Hematopoietic multipotent progenitor cell treated with erythropoietin and hydrocortisone succinate and interleukin-3 and kit ligand, for 6 days (in vitro differentiated cells): Measurements from ENCODE around the gene CCDC24.

Experiments
- DNase-seq: peaks from one replicate; pipeline ENCODE4 v3.0.0-alpha.2; 2015

The CCDC24 gene

GRCh38 chr1:43981135-43981491, 10.3 kb upstream of the CCDC24 start:
- no peak for DNase-seq

DNA sequence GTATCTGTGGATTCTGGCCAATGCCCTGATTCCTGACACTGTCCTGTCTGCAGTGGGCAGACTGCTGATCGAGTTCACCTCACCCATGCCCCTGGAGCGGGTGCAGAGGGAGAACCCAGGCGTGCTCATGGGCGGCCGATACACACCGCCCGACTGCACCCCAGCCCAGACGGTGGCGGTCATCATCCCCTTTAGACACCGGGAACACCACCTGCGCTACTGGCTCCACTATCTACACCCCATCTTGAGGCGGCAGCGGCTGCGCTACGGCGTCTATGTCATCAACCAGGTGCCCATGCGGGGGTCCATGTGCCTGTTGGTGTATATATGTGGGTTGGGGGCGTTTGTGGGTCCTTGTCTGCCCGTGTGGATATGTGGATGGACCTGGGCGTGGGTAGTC, 9.8 kb upstream of the CCDC24 start:
- DNase-seq = no peak

- no peak for DNase-seq
These were observed 9.2 kb upstream of the CCDC24 start for GRCh38 chr1:43982241-43982640.

DNA sequence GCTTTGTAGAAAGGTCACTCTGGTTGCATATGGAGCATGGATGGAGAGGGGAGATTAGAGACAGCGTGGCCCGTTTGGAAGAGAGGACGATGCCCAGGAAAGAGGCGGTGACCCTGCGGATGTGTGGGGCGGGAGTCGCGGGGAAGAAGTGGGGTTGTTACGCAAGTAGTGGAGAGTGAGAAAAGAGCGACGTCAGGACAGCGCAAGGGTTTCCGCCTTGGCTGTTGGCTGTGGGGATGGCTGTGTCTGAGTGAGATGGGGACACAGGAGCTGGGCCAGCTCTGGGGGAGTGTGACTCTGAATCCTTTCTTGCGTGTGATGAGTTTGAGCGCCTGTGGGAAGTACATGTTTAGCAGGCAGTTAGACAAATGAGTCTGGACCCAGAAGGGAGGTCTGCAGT, 8.6 kb upstream of the CCDC24 start:
- DNase-seq = no peak

- no peak for DNase-seq
These were observed 8.0 kb upstream of the CCDC24 start for GRCh38 chr1:43983253-43983899.

DNA sequence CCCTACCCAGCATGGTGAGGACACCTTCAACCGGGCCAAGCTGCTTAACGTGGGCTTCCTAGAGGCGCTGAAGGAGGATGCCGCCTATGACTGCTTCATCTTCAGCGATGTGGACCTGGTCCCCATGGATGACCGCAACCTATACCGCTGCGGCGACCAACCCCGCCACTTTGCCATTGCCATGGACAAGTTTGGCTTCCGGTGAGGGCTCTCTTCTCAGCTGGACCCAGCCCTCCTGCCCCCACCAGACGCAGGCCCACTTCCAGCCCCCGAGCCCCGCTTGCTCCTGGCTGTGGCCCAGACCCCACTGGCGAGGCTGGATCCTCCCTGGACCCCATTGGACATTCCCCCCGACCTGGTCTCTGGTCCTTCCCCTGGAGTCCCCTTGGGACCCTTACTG, 6.5 kb upstream of the CCDC24 start:
- DNase-seq = no peak

DNA sequence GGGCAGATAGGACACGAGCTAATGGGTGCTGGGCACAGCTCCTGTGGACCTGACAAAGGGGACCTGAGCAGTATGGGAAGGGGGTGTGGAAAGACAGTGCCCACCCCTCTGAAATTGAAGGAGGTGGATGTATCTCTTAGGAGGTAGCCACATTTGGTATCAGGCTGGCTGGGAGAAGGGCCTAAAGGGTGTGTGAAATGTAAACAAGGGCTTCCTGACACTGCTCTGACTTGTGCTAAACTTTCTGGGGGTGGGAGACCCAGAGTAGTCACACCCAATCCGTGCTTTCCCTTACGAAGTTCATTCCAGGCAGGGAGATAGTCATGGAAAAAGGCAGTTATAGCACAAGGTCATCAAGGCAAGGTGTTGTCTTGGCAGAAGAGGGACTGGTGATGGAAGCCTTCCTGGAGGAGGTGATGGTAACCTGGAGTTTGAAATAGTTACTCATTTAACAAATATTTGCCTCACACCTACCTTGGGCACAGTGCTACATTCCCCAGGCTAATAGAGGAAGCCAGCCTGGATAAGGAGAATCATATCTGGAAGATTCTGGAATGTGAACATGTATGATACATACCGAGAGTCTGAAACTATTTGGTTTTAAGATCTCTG, 5.3 kb upstream of the CCDC24 start:
- no peak for DNase-seq

- no peak for DNase-seq
These were observed 4.7 kb upstream of the CCDC24 start for GRCh38 chr1:43986712-43987111.

DNA sequence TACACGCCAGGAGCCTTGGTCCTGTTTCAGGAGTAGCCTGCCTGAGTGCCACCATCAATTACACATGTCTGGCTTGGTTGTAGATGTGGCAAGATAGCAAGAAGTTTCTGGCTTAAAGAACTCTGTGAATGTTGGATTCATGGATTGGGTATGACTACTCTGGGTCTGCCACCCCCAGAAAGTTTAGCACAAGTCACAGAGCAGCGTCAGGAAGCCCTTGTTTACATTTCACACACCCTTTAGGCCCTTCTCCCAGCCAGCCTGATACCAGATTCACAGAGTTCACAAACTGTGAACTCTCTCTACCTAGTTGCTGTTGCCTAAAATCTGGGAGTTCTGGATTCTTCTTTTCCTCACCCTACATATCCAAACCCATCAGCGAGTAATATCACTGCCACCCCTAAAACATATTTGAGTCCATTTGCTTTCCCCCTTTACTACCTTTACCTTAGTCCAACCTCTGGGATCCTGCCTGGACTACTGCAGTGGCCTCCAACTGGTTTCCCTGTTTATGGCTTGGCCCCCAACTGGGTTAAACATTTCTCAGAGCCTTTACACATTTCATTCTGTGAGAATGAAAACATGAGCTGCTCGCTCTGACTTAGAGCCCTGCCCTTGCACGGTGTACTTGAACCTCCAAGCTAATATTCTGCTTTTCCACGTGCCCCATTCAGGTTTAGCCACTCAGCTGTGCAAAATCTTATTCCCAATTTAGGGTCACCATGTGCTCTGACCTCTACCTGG, 4.1 kb upstream of the CCDC24 start:
- DNase-seq = no peak

GRCh38 chr1:43990271-43991199, 864 bp upstream of the CCDC24 start:
- DNase-seq = peak; percentile 35

- DNase-seq = no peak
These were observed 261 bp upstream of the CCDC24 start for GRCh38 chr1:43991200-43991475.

DNA sequence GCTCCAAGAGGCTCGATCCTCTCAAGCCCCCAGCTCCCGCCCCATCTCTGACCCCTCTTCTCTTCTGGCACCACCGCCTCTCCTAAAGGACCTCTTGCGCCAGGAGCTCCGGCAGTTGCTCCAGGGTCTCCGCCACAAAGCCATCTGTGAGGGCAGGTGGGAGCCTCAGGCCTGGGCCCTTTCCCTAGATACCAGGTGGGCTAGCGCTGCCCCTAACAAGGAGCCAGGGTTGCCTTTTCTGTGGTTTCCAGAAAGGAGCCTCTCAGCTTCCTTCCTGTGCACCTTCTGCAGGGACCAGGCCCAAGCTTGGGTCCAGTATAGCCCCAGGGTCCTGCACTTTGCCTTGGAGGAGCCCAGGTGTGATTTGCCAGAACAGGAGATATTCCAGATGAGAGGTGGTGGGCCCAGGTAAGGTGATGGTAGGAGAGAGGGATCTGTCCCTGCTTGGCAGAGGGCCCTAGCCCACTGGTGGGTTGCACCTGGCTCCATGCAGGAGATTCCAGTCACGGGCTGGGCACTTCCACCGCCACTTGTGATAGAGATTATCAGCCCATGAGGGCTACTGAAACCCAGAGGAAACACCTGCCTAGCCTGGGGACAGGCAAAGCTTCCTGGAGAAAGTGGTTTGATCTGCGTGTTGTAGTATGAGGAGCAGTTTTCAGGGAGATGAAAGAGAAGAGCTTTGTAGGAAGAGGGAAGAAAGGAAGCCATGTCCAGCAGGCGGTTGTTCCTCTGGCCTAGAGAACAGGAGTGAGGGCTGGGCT, 1.0 kb downstream of the CCDC24 start:
- DNase-seq = no peak

DNA sequence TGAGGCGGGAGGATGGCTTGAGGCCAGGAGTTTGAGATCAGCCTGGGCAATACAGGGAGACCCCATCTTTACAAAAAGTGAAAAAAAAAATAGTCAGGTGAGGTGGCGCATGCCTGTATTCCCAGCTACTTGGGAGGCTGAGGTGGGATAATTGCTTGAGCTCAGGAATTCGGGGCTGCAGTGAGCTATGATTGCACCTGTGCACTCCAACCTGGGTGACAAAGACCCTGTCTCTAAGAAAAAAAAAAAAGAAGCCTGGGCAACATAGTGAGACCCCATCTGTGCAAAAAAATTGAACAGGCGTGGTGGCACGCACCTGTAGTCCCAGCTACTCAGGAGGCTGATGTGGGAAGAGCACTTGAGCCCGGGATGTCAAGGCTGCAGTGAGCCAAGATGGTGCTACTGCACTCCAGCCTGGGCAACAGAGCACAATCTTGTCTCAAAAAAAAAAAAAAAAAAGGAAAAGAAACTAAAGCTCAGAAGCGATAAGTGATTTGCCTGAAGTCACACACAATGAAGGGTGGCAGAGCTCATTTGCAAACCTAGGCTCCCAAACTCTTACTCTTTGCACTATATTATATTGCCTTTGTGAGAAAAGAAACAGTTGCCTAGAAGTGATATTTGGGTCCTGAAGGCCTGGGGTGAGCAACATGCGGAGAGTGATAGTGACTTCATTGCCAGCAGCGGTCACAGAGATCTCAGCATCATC, 2.0 kb downstream of the CCDC24 start:
- DNase-seq = no peak

- DNase-seq = no peak
These were observed 2.7 kb downstream of the CCDC24 start for GRCh38 chr1:43994071-43994470.

GRCh38 chr1:43994794-43995790, 3.7 kb downstream of the CCDC24 start:
- DNase-seq = peak; percentile 84

DNA sequence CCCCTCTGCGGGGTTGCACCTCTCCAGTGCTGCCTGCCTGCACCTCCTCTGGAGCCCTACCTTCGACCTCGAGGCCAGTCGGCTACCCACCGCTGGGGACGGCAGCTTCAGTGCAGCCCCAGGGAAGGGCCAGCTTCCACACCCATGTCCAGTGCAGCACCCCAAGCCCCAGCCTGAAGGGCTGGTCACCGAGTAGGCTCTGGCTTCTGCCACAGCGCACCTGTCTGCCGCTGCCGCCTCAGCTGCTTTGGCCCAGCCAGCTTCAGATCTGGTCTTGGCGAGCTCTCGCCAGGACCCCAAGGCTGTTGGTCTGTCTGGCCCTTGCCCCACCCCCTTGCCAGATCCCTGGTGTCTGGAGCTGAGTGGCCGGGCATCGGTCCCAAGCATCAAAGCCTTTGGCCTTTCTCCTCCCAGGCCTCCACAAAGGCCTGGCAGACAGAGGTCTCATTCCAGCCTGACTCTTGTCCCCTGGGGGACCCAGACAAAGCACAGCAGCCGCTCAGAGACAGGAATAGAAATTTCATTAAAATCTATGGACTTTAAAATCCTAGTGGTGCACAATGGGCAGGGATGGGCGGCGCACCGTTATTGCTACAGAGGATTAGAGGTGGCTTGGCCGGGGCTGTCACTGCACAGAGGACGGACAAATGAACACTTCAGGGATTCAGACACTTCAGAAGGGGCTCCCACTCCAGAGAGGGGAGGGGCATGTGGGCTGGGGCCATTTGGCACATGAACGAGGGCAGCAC, 4.8 kb downstream of the CCDC24 start:
- no peak for DNase-seq

DNA sequence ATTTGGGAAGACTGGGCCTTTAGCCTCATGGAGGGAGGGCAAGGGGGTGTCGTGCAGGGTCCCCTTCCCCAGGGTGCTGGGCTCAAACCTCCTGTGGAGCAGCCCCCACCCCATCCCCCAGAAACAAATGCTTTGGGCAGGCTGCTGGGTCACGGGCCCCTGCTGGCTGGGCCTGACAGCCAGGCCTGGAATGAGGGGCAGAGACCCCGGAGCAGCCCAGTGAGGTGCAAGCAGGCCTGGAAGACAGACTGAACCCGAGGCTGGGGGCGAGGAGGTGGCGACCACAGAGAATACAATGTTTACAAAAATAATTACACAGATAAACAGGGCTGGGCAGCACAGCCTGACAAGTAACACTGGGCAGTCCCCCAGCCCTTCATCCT, 5.3 kb downstream of the CCDC24 start:
- DNase-seq = no peak

DNA sequence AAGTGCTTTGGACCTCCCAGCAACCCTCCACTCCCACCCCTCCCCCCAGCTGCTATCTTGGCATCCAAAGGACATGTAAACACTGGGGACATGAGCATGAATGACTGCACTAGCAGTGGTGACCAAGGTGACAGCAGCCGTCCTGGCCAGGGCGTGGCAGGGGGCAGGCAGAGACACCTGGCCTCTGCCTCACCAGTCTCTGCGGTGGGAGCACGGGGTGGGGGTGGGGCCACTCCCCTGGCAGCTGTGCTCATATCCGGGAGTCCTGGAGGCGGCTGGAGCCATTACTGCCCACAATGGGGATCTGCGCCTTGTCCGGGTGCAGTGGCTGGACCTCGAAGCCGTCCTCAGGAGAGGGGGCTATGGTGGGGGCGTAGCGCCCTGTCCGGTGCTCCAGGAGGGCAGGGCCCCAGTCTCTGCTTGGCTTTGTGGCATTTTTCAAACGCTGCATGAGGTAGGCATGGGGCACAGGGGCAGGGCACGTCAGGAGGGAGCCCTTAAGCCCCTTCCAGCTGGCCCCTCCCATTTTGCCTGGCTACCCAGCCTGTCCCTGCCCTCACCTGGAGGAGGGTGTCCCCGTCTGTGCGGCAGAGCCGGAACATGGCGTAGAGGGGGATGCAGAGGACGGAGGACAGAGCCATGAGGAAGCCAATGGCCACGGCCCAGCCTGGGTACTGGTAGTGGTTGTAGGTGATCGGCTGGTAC, 6.0 kb downstream of the CCDC24 start:
- DNase-seq = no peak

- no peak for DNase-seq
These were observed 6.6 kb downstream of the CCDC24 start for GRCh38 chr1:43998000-43998378.

DNA sequence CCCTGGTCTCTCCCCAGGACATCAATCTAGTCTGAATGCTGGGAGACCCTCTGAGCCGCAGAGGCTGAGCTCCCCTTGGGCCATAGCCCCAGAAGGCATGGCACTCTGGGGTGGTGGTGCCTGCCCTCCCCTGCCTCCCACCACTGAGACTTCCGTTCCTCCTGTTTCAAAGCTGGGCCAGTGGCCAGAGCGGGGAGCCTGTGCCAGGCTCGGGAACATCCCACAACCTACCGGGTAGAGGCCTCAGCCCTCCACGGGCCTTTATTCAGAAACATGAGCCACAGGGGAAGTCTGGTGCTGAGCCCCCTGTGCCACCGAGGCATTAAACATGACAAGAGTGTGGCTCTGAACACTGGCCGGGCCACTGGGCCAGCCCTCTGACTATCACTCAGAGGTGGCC, 8.1 kb downstream of the CCDC24 start:
- DNase-seq = no peak
